CD14-positive monocyte (primary cell): ENCODE results near the gene CCNK. TPM values are rescaled to one million over a fixed set of nuclear protein-coding genes. Genes with fewer than 3 reads are reported as not detected.

Experiments
- DNase-seq, 3 donors: peaks; one replicate each; pipeline ENCODE4 v3.0.0-alpha.2; 2011 to 2022
- H2AFZ ChIP-seq: 2 replicates; pipeline ENCODE4 v1.6.0; 2012; ENCODE audit warnings: mild to moderate bottlenecking, low read depth, low read length, inconsistent platforms; ENCODE audit not compliant: insufficient read depth, poor library complexity, severe bottlenecking
- H3K27ac ChIP-seq, 2 donors: 1 replicate in 1 of 2; 2 replicates in 1 of 2; pipeline ENCODE4 v1.5.1; 2012 to 2013; ENCODE audit warnings: low read length in 2 of 2, control low read depth in 1 of 2, inconsistent platforms in 1 of 2, low read depth in 1 of 2, mild to moderate bottlenecking in 1 of 2
- H3K27me3 ChIP-seq, 2 donors: one replicate each; pipeline versions ENCODE4 v1.6.0 to v1.6.1; 2011 to 2013; ENCODE audit warnings: low read length in 2 of 2; ENCODE audit not compliant: control insufficient read depth in 2 of 2, insufficient read depth in 2 of 2
- H3K36me3 ChIP-seq, 2 donors: replicated peaks in 1 of 2; 1 replicate in 1 of 2; 2 replicates in 1 of 2; pipeline versions ENCODE4 v1.5.1 to v1.6.1; 2012 to 2013; ENCODE audit warnings: low read length in 2 of 2, control low read depth in 1 of 2, inconsistent platforms in 1 of 2, mild to moderate bottlenecking in 1 of 2; ENCODE audit not compliant: insufficient read depth in 2 of 2, control insufficient read depth in 1 of 2
- H3K4me1 ChIP-seq, 2 donors: 1 replicate in 1 of 2; 2 replicates in 1 of 2; pipeline versions ENCODE4 v1.5.1 to v1.6.1; 2012 to 2013; ENCODE audit warnings: low read length in 2 of 2, control low read depth in 1 of 2, inconsistent platforms in 1 of 2, mild to moderate bottlenecking in 1 of 2, moderate library complexity in 1 of 2; ENCODE audit not compliant: insufficient read depth in 2 of 2, control insufficient read depth in 1 of 2
- H3K4me2 ChIP-seq: replicated peaks from 2 replicates; pipeline ENCODE3; 2012; ENCODE audit warnings: low read length, moderate library complexity, mild to moderate bottlenecking; ENCODE audit not compliant: poor library complexity, severe bottlenecking; ENCODE audit errors: extremely low read depth
- H3K4me3 ChIP-seq, 3 experiments: fragments of 200-600 bp in 1 of 3; sonication (generic) in 1 of 3; replicated peaks in 1 of 3; 1 replicate in 2 of 3; 2 replicates in 1 of 3; pipeline ENCODE4 v1.5.1; 2011 to 2013; ENCODE audit warnings: low read length in 3 of 3, mild to moderate bottlenecking in 3 of 3, control low read depth in 2 of 3, low read depth in 2 of 3, inconsistent platforms in 1 of 3, moderate library complexity in 1 of 3
- H3K79me2 ChIP-seq: 2 replicates; pipeline ENCODE4 v1.6.0; 2012; ENCODE audit warnings: mild to moderate bottlenecking, control low read depth, inconsistent platforms, low read length, moderate library complexity; ENCODE audit not compliant: insufficient read depth
- H3K9ac ChIP-seq: 2 replicates; pipeline ENCODE4 v1.6.0; 2017; ENCODE audit warnings: low read length, mild to moderate bottlenecking; ENCODE audit not compliant: insufficient read depth, poor library complexity, severe bottlenecking
- H3K9me3 ChIP-seq, 2 donors: replicated peaks in 1 of 2; 1 replicate in 1 of 2; 2 replicates in 1 of 2; pipeline versions ENCODE4 v1.5.1 to v1.6.1; 2012 to 2013; ENCODE audit warnings: low read length in 2 of 2, control low read depth in 1 of 2; ENCODE audit not compliant: control insufficient read depth in 1 of 2, insufficient read depth in 1 of 2
- H4K20me1 ChIP-seq: 2 replicates; pipeline ENCODE4 v1.6.0; 2012; ENCODE audit warnings: mild to moderate bottlenecking, low read length, control low read depth, moderate library complexity; ENCODE audit not compliant: insufficient read depth
- H3K27ac Mint-ChIP-seq, 7 donors: one replicate each; pipeline ENCODE4 v1.8.0; 2020; ENCODE audit warnings: mild to moderate bottlenecking in 7 of 7, mixed read lengths in 7 of 7, moderate library complexity in 6 of 7, inconsistent platforms in 2 of 7
- H3K27me3 Mint-ChIP-seq, 3 donors: one replicate each; pipeline ENCODE4 v1.8.0; 2021 to 2022; ENCODE audit warnings: low read depth in 3 of 3, mild to moderate bottlenecking in 3 of 3, mixed read lengths in 3 of 3, moderate library complexity in 3 of 3, inconsistent platforms in 1 of 3
- H3K36me3 Mint-ChIP-seq, 2 donors: one replicate each; pipeline ENCODE4 v1.8.0; 2020; ENCODE audit warnings: mixed read lengths in 2 of 2, inconsistent platforms in 1 of 2, mild to moderate bottlenecking in 1 of 2
- H3K4me1 Mint-ChIP-seq: one replicate; pipeline ENCODE4 v1.8.0; 2020; ENCODE audit warnings: mild to moderate bottlenecking, mixed read lengths
- H3K4me3 Mint-ChIP-seq, 2 donors: one replicate each; pipeline ENCODE4 v1.8.0; 2020; ENCODE audit warnings: mild to moderate bottlenecking in 2 of 2, mixed read lengths in 2 of 2, moderate library complexity in 1 of 2
- H3K9me3 Mint-ChIP-seq, 7 donors: one replicate each; pipeline ENCODE4 v1.8.0; 2020 to 2022; ENCODE audit warnings: mixed read lengths in 7 of 7, mild to moderate bottlenecking in 6 of 7, moderate library complexity in 6 of 7, inconsistent platforms in 2 of 7
- CTCF ChIP-seq: fragments of 200-600 bp; IDR thresholded peaks from one replicate; pipeline ENCODE4 v1.8.0; 2022; ENCODE audit warnings: antibody characterized with exemption, mild to moderate bottlenecking
- WGBS: methylation state at CpG from one replicate; pipeline ENCODE4 v1.1.5; 2013; ENCODE audit warnings: missing lambda C conversion rate; ENCODE audit not compliant: insufficient coverage; 5-methylcytosine and 5-hydroxymethylcytosine counted together
- intact Hi-C, 2 donors: fragments of 100-400 bp; cut with micrococcal nuclease; formaldehyde crosslinking; loops; one replicate each; pipeline versions ENCODE4 v1.15.0 to v1.15.1; 2023
- polyA plus RNA-seq, 3 donors: library from polyadenylated mRNA; depleted of rRNA in 1 of 3; unstranded in 2 of 3; stranded (reverse) in 1 of 3; fragments of 300-500 nt in 2 of 3; fragments of >200 nt in 1 of 3; fragmentation: Illumina TruSeq in 2 of 3; gene quantifications; 1 replicate in 2 of 3; 2 replicates in 1 of 3; pipeline ENCODE4 v1.2.3, GENCODE V29; 2012 to 2021

Gene CCNK
- polyA plus RNA-seq, 3 donors: 7.7 to 21.5 (median 14.7) TPM

DNA sequence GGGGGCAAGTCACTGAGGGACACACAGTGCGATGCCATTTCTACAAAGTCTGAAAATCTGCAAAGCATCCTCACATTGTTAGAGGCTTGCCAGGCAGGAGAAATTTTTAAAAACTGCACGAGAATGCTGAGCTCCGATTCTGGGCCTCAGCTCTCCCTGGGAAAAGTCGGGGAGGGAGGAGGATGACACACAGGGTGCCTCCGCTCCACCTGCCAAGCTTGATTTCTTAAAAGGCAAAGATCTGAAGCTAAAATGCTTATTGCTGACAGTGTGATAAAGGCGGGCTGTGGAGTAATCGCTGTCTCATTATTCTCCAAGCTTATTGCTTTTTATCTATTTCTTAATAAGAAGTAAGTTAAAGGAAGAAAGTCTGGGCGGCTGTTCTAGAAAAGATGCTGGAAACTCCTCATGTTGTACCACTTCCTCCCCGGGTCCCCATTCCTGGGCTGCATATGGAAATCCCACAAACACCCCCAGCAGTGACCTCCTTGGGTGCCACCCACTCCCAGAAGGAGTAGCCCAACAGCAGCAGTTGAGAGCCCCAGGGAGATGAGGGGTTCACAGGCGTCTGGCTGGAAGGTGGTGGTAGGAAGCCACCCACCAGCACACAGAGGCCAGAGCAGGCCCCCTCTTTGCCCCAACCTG lies 67.8 kb downstream of the CCNK start:
- no peak overlapping the region for H3K4me3 Mint-ChIP-seq
- no peaks in the 10 kb centered on the region for H3K36me3 Mint-ChIP-seq
- H3K27me3 ChIP-seq: no peaks in the 10 kb centered on the region
- H3K9me3 ChIP-seq: no peaks in the 10 kb centered on the region
- H3K79me2 ChIP-seq: no peaks in the 10 kb centered on the region
- no peak overlapping the region for H3K27ac ChIP-seq
- no peak overlapping the region for H3K9ac ChIP-seq
- H3K36me3 ChIP-seq: no peaks in the 10 kb centered on the region
- H3K27ac Mint-ChIP-seq: no peak overlapping the region
- no peaks in the 10 kb centered on the region for H3K4me1 ChIP-seq
- intact Hi-C loops: no loop called here
- 93% methylated on average over 3 of the region's 10 CpGs for WGBS
- no peak for TF ChIP-seq CTCF
- DNase-seq: no peak
- no peaks in the 10 kb centered on the region for H3K4me1 Mint-ChIP-seq
- H4K20me1 ChIP-seq: no peaks in the 10 kb centered on the region
- H3K9me3 Mint-ChIP-seq: peaks cover 0 to 2% (median 0%) of the 10 kb centered on the region in 7 donors
- no peak overlapping the region for H2AFZ ChIP-seq
- no peak overlapping the region for H3K4me2 ChIP-seq
- no peak overlapping the region for H3K4me3 ChIP-seq
- peaks cover 2 to 3% (median 2%) of the 10 kb centered on the region in 3 donors for H3K27me3 Mint-ChIP-seq

DNA sequence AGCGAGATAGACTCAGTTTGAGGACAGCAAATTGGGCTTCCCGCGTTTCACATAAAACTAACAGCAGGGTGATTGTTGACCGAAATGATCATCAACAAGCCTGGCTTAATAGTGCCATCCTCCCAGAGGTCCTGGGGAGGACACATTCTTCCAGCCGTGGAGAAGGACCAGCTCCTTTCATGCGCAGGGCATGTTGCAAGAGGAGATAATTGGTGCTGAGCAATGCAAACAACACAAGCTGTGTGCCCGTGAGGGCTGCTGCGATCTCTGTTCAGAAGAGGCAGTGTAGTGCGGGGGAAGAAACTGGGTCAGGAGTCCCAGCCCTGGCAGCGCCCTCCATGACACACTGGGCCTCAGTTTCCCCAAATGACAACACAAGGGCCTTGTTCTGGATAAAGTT lies 68.5 kb downstream of the CCNK start:
- Mint-ChIP-seq H3K4me1 (no peaks in the 10 kb centered on the region), H3K27me3 (peaks cover 2 to 3% (median 2%) of the 10 kb centered on the region in 3 donors), H3K36me3 (no peaks in the 10 kb centered on the region), H3K4me3 (no peak overlapping the region), H3K27ac (no peak overlapping the region), H3K9me3 (peaks cover 0 to 2% (median 0%) of the 10 kb centered on the region in 7 donors)
- Histone ChIP-seq H3K9ac (no peak overlapping the region), H3K27ac (no peak overlapping the region), H3K4me3 (no peak overlapping the region), H3K9me3 (no peaks in the 10 kb centered on the region), H4K20me1 (no peaks in the 10 kb centered on the region), H3K4me1 (no peaks in the 10 kb centered on the region), H3K36me3 (no peaks in the 10 kb centered on the region), H3K79me2 (no peaks in the 10 kb centered on the region), H2AFZ (no peak overlapping the region), H3K4me2 (no peak overlapping the region), H3K27me3 (no peaks in the 10 kb centered on the region)
- TF ChIP-seq CTCF: no peak
- intact Hi-C loops: no loop called here
- DNase-seq: no peak
- WGBS: 95% methylated on average over 7 of the region's 10 CpGs
